ENCODE measurements around the gene SLC36A1.

The SLC36A1 gene

GRCh38 chr5:151447174-151448037 lies at the start of gene SLC36A1:
TSS of gene SLC36A1 (plus strand) at chr5:151447603. CDS start at chr5:151458793, 11,190 bp downstream.
- Histone ChIP-seq H3K27ac (ENCODE audit: low read length) (no peak within 1 kb of the TSS), H3K9me3 (ENCODE audit: control insufficient read depth, insufficient read depth, low read length) (no peaks in the 10 kb centered on the region), H3K36me3 (ENCODE audit: control insufficient read depth, insufficient read depth, low read length) (no peaks in the 10 kb centered on the region), H3K4me3 (ENCODE audit: low read length) (peak within 1 kb of the TSS; percentile 78), H3K4me1 (ENCODE audit: control insufficient read depth, insufficient read depth, low read length) (no peaks in the 10 kb centered on the region; the same call in 1 of the 2 replicates), H3K27me3 (ENCODE audit: control insufficient read depth, insufficient read depth, low read length) (no peaks in the 10 kb centered on the region)
- WGBS (ENCODE audit: insufficient coverage, insufficient read length), result no CpG with 5 or more reads among the region's 46 CpGs
- peak; percentile 87 for DNase-seq (ENCODE audit: low read depth, low spot score)

GRCh38 chr5:151405334-151406160 lies 41.9 kb upstream of the SLC36A1 start:
- no CpG with 5 or more reads among the region's 4 CpGs for WGBS (ENCODE audit: insufficient coverage, insufficient read length)
- H3K9me3 ChIP-seq (ENCODE audit: control insufficient read depth, insufficient read depth, low read length), result no peaks in the 10 kb centered on the region
- H3K4me1 ChIP-seq (ENCODE audit: control insufficient read depth, insufficient read depth, low read length), result no peaks in the 10 kb centered on the region; the same call in 1 of the 2 replicates
- DNase-seq (ENCODE audit: low read depth, low spot score), result no peak
- no peaks in the 10 kb centered on the region for H3K36me3 ChIP-seq (ENCODE audit: control insufficient read depth, insufficient read depth, low read length)
- no peaks in the 10 kb centered on the region for H3K27me3 ChIP-seq (ENCODE audit: control insufficient read depth, insufficient read depth, low read length)
- no peak overlapping the region for H3K4me3 ChIP-seq (ENCODE audit: low read length)
- H3K27ac ChIP-seq (ENCODE audit: low read length), result no peak overlapping the region

- Histone ChIP-seq H3K27ac (ENCODE audit: low read length) (no peak overlapping the region), H3K27me3 (ENCODE audit: control insufficient read depth, insufficient read depth, low read length) (no peaks in the 10 kb centered on the region), H3K4me3 (ENCODE audit: low read length) (no peak overlapping the region), H3K4me1 (ENCODE audit: control insufficient read depth, insufficient read depth, low read length) (no peaks in the 10 kb centered on the region; the same call in 1 of the 2 replicates), H3K36me3 (ENCODE audit: control insufficient read depth, insufficient read depth, low read length) (no peaks in the 10 kb centered on the region), H3K9me3 (ENCODE audit: control insufficient read depth, insufficient read depth, low read length) (no peaks in the 10 kb centered on the region)
- DNase-seq (ENCODE audit: low read depth, low spot score), result no peak
- WGBS (ENCODE audit: insufficient coverage, insufficient read length), result no CpG with 5 or more reads among the region's 8 CpGs
Measured at GRCh38 chr5:151406322-151406947, 41.0 kb upstream of the SLC36A1 start.

- Histone ChIP-seq H3K27me3 (ENCODE audit: control insufficient read depth, insufficient read depth, low read length) (no peaks in the 10 kb centered on the region), H3K9me3 (ENCODE audit: control insufficient read depth, insufficient read depth, low read length) (no peaks in the 10 kb centered on the region), H3K4me3 (ENCODE audit: low read length) (no peak overlapping the region), H3K36me3 (ENCODE audit: control insufficient read depth, insufficient read depth, low read length) (no peaks in the 10 kb centered on the region), H3K27ac (ENCODE audit: low read length) (no peak overlapping the region), H3K4me1 (ENCODE audit: control insufficient read depth, insufficient read depth, low read length) (no peaks in the 10 kb centered on the region; the same call in 1 of the 2 replicates)
- no peak for DNase-seq (ENCODE audit: low read depth, low spot score)
- no CpG with 5 or more reads among the region's 4 CpGs for WGBS (ENCODE audit: insufficient coverage, insufficient read length)
Measured at GRCh38 chr5:151408591-151409230, 38.7 kb upstream of the SLC36A1 start.

GRCh38 chr5:151413800-151414199 lies 33.6 kb upstream of the SLC36A1 start:
- Histone ChIP-seq H3K27ac (ENCODE audit: low read length) (no peak overlapping the region), H3K9me3 (ENCODE audit: control insufficient read depth, insufficient read depth, low read length) (peaks cover 3% of the 10 kb centered on the region), H3K27me3 (ENCODE audit: control insufficient read depth, insufficient read depth, low read length) (no peaks in the 10 kb centered on the region), H3K36me3 (ENCODE audit: control insufficient read depth, insufficient read depth, low read length) (no peaks in the 10 kb centered on the region), H3K4me1 (ENCODE audit: control insufficient read depth, insufficient read depth, low read length) (no peaks in the 10 kb centered on the region), H3K4me3 (ENCODE audit: low read length) (no peak overlapping the region)
- WGBS (ENCODE audit: insufficient coverage, insufficient read length), result no CpG with 5 or more reads among the region's 3 CpGs
- DNase-seq (ENCODE audit: low read depth, low spot score), result no peak

GRCh38 chr5:151414536-151414935 lies 32.9 kb upstream of the SLC36A1 start:
- Histone ChIP-seq H3K4me3 (ENCODE audit: low read length) (no peak overlapping the region), H3K27me3 (ENCODE audit: control insufficient read depth, insufficient read depth, low read length) (no peaks in the 10 kb centered on the region), H3K27ac (ENCODE audit: low read length) (no peak overlapping the region), H3K4me1 (ENCODE audit: control insufficient read depth, insufficient read depth, low read length) (no peaks in the 10 kb centered on the region), H3K36me3 (ENCODE audit: control insufficient read depth, insufficient read depth, low read length) (no peaks in the 10 kb centered on the region), H3K9me3 (ENCODE audit: control insufficient read depth, insufficient read depth, low read length) (peaks cover 3% of the 10 kb centered on the region)
- no peak for DNase-seq (ENCODE audit: low read depth, low spot score)
- whole genome bisulfite sequencing (ENCODE audit: insufficient coverage, insufficient read length), result no CpG with 5 or more reads among the region's 3 CpGs

GRCh38 chr5:151417712-151418111 lies 29.7 kb upstream of the SLC36A1 start:
- DNase-seq (ENCODE audit: low read depth, low spot score), result no peak
- Histone ChIP-seq H3K36me3 (ENCODE audit: control insufficient read depth, insufficient read depth, low read length) (no peaks in the 10 kb centered on the region), H3K4me1 (ENCODE audit: control insufficient read depth, insufficient read depth, low read length) (no peaks in the 10 kb centered on the region), H3K27me3 (ENCODE audit: control insufficient read depth, insufficient read depth, low read length) (no peaks in the 10 kb centered on the region), H3K9me3 (ENCODE audit: control insufficient read depth, insufficient read depth, low read length) (peaks cover 4% of the 10 kb centered on the region), H3K27ac (ENCODE audit: low read length) (no peak overlapping the region), H3K4me3 (ENCODE audit: low read length) (no peak overlapping the region)

GRCh38 chr5:151420127-151420526 lies 27.3 kb upstream of the SLC36A1 start:
- no peaks in the 10 kb centered on the region for H3K36me3 ChIP-seq (ENCODE audit: control insufficient read depth, insufficient read depth, low read length)
- H3K9me3 ChIP-seq (ENCODE audit: control insufficient read depth, insufficient read depth, low read length), result peaks cover 4% of the 10 kb centered on the region
- no peak overlapping the region for H3K27ac ChIP-seq (ENCODE audit: low read length)
- DNase-seq (ENCODE audit: low read depth, low spot score), result no peak
- no CpG with 5 or more reads among the region's 6 CpGs for WGBS (ENCODE audit: insufficient coverage, insufficient read length)
- H3K4me1 ChIP-seq (ENCODE audit: control insufficient read depth, insufficient read depth, low read length), result no peaks in the 10 kb centered on the region
- H3K4me3 ChIP-seq (ENCODE audit: low read length), result no peak overlapping the region
- H3K27me3 ChIP-seq (ENCODE audit: control insufficient read depth, insufficient read depth, low read length), result no peaks in the 10 kb centered on the region

GRCh38 chr5:151424892-151425523 lies 22.4 kb upstream of the SLC36A1 start:
- DNase-seq (ENCODE audit: low read depth, low spot score), result peak; percentile 29
- H3K4me3 ChIP-seq (ENCODE audit: low read length), result no peak overlapping the region
- no CpG with 5 or more reads among the region's 8 CpGs for WGBS (ENCODE audit: insufficient coverage, insufficient read length)
- H3K27ac ChIP-seq (ENCODE audit: low read length), result no peak overlapping the region
- H3K36me3 ChIP-seq (ENCODE audit: control insufficient read depth, insufficient read depth, low read length), result no peaks in the 10 kb centered on the region
- no peaks in the 10 kb centered on the region for H3K27me3 ChIP-seq (ENCODE audit: control insufficient read depth, insufficient read depth, low read length)
- H3K4me1 ChIP-seq (ENCODE audit: control insufficient read depth, insufficient read depth, low read length), result no peaks in the 10 kb centered on the region
- no peaks in the 10 kb centered on the region for H3K9me3 ChIP-seq (ENCODE audit: control insufficient read depth, insufficient read depth, low read length)

Measured in iPS DF 6.9 (cell line).